HG02870 (cell line): ENCODE data around the gene PPP1R1B.
"Not testable (repeated sequence)": the region's sequence is repeated elsewhere in the genome, so short reads cannot be mapped to it uniquely, and the experiment has no call there.

ENCODE experiments used
- ATAC-seq: cut with Tn5 transposase; IDR thresholded peaks from one replicate; pipeline ENCODE4 v1.9.1; 2021; ENCODE audit warnings: mild to moderate bottlenecking, moderate library complexity; ENCODE audit not compliant: unreplicated experiment

The PPP1R1B gene

GRCh38 chr17:39626171-39627046 is at the start of gene PPP1R1B:
Gene PPP1R1B (plus strand): TSS chr17:39626952. CDS start chr17:39627393, 441 bp downstream.
- no peak for ATAC-seq

GRCh38 chr17:39578272-39578671 is 48.5 kb upstream of the PPP1R1B start:
- no peak for ATAC-seq

GRCh38 chr17:39579318-39580081 is 47.3 kb upstream of the PPP1R1B start:
- no peak for ATAC-seq

GRCh38 chr17:39580082-39580468 is 46.7 kb upstream of the PPP1R1B start:
- no peak for ATAC-seq

GRCh38 chr17:39581071-39581758 is 45.5 kb upstream of the PPP1R1B start:
- ATAC-seq = no peak

- ATAC-seq = no peak
Measured at GRCh38 chr17:39581759-39582085, 45.0 kb upstream of the PPP1R1B start.

- ATAC-seq = no peak
Measured at GRCh38 chr17:39582658-39583057, 44.1 kb upstream of the PPP1R1B start.

GRCh38 chr17:39590180-39590579 is 36.6 kb upstream of the PPP1R1B start:
- not testable (repeated sequence) for ATAC-seq

- no peak for ATAC-seq
Measured at GRCh38 chr17:39591958-39592954, 34.5 kb upstream of the PPP1R1B start.

- no peak for ATAC-seq
Measured at GRCh38 chr17:39593371-39593770, 33.4 kb upstream of the PPP1R1B start.

GRCh38 chr17:39595294-39595693 is 31.5 kb upstream of the PPP1R1B start:
- ATAC-seq = no peak

- ATAC-seq = no peak
Measured at GRCh38 chr17:39595928-39596510, 30.7 kb upstream of the PPP1R1B start.

- ATAC-seq = no peak
Measured at GRCh38 chr17:39596543-39597267, 30.0 kb upstream of the PPP1R1B start.

- ATAC-seq = no peak
Measured at GRCh38 chr17:39597372-39598046, 29.2 kb upstream of the PPP1R1B start.

- ATAC-seq = no peak
Measured at GRCh38 chr17:39598047-39598481, 28.7 kb upstream of the PPP1R1B start.

GRCh38 chr17:39598630-39599003 is 28.1 kb upstream of the PPP1R1B start:
- no peak for ATAC-seq

GRCh38 chr17:39599004-39599664 is 27.6 kb upstream of the PPP1R1B start:
- no peak for ATAC-seq

- no peak for ATAC-seq
Measured at GRCh38 chr17:39599665-39600231, 27.0 kb upstream of the PPP1R1B start.
